A549 (cell line): ENCODE results near the gene NTM.

ENCODE experiments used
- FOSL2 ChIP-seq, 2 experiments: fragments of 450-650 bp in 1 of 2; fragments of >200 bp in 1 of 2; sonication (Bioruptor Twin) in 1 of 2; formaldehyde crosslinking; IDR thresholded peaks; 2 replicates each; pipeline versions ENCODE4 v1.5.0 to v1.6.1; 2016 to 2020; ENCODE audit warnings: mild to moderate bottlenecking in 1 of 2, moderate library complexity in 1 of 2
- MAFK ChIP-seq: fragments of 450-650 bp; IDR thresholded peaks from 2 replicates; pipeline ENCODE4 v1.6.1; 2014; ENCODE audit not compliant: partially characterized antibody
- NFE2L2 ChIP-seq: fragments of 150-350 bp; conservative IDR thresholded peaks from 2 replicates; pipeline ENCODE4 v1.6.1; 2014; ENCODE audit warnings: low read length
- POLR2A ChIP-seq: IDR thresholded peaks from 2 replicates; pipeline ENCODE4 v1.6.1; 2012; ENCODE audit warnings: mild to moderate bottlenecking, low read length
- TF ChIP-seq, protein P1 (sequence below): fragments of 450-650 bp; IDR thresholded peaks from 2 replicates; pipeline ENCODE4 v1.6.1; 2014; ENCODE audit warnings: antibody characterized with exemption

DNA sequence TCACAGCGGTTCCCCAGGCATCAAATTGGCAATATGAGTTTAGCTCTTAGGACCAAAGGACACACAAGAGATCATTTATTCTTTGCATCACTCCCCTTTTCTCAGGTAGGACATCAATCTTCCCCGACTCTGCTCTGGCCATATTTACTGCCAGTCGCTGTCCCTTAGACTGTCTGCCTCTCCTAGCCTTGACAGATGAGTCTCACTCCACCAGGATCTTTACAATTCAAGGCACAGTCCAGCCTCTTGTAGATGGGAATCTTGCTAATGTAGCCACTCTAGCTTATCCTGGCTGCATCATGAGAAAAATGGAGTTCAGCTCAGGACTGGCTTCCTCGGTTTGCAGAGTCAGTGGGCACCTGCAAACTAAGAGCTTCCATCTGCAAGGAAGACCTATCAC is 915.2 kb downstream of the NTM start:
- TF ChIP-seq FOSL2 (IDR thresholded peaks at IDR 0.05) (no peak), FOSL2 (CRISPR knock-in tag; IDR thresholded peaks at IDR 0.05) (no peak), POLR2A (no peak), MAFK (no peak), NFE2L2 (no peak)
- TF ChIP-seq, protein P1, sequence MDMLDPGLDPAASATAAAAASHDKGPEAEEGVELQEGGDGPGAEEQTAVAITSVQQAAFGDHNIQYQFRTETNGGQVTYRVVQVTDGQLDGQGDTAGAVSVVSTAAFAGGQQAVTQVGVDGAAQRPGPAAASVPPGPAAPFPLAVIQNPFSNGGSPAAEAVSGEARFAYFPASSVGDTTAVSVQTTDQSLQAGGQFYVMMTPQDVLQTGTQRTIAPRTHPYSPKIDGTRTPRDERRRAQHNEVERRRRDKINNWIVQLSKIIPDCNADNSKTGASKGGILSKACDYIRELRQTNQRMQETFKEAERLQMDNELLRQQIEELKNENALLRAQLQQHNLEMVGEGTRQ: no peak
